Jurkat, Clone E6-1 (cell line): ENCODE results near the gene MAP7D3. TPM values are rescaled to one million over a fixed set of nuclear protein-coding genes. Genes with fewer than 3 reads are reported as not detected.
"Not testable (repeated sequence)": the region's sequence is repeated elsewhere in the genome, so short reads cannot be mapped to it uniquely, and the experiment has no call there.

Experiments
- DNase-seq: peaks from one replicate; pipeline ENCODE4 v3.0.0-alpha.2; 2011; ENCODE audit warnings: low read depth, low spot score
- H3K4me3 ChIP-seq: 2 replicates; pipeline ENCODE4 v1.5.1; 2011; ENCODE audit warnings: mild to moderate bottlenecking, low read length, control low read depth, moderate library complexity
- polyA plus RNA-seq: library from polyadenylated mRNA; unstranded; fragments of >200 nt; gene quantifications from one replicate; pipeline ENCODE4 v1.2.1, GENCODE V29; 2012; ENCODE audit warnings: missing spikeins; ENCODE audit not compliant: insufficient read length, insufficient read depth

Gene MAP7D3
- 22.9 TPM for polyA plus RNA-seq

DNA sequence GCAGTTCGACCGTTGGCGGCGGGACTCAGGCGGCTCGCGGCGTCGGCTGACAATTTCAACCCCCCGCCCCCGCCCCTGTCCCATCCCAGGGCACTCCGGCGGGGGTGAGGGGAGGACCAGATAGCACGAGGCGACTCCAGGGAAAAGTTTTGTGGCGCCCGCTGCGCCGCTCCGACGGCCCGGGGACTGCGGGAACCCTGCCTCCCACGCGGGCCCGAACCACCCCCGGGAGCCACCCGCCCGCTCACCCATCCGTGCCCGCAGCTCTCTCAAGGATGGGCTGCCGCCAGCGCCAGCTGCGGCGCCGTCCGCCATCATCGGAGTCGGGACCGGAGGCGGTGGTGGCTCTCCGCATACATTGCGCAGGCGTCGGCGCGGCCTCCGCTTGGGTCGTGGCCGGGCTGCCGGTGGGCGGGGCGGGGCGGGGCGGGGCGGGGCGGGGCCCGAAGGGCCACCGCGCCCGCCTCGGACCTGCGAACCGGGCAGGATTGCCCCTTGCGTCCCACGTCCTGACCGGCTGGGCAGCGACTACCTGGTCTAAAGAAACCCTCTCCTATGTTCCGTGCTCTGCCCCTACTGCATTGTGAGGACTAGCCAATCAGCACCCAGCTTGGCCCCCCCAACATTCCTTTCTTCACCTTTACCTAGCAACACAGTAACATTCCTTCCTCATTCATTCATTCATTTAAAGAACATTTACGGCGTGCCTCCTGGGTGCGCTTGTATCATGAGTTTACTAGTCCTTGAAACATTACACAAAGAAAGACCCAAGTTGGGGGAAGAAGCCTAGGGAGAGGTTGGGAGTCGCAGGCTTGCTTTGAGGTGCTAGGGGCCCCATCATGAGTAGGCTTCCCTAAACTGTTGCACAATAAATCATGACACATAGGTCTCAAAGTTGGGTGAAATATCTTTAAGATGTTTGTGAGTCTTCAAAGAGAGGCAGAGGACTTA is at the start of gene MAP7D3:
Gene MAP7D3 (minus strand): TSS at position 360 of the 951 bp plus-strand sequence. CDS start 42 bp downstream, at position 318.
- peak; percentile 45 for DNase-seq

GRCh38 chrX:136300721-136301120 is 49.5 kb upstream of the MAP7D3 start, which contains the start of gene ADGRG4:
Gene ADGRG4, plus strand, starts transcription at chrX:136300963. Its CDS starts 7,815 bp downstream, at chrX:136308778.
- not testable (repeated sequence) for DNase-seq, H3K4me3 ChIP-seq

More for the DNA sequence above, at the start of gene MAP7D3:
- peak within 1 kb of the TSS; percentile 62 for H3K4me3 ChIP-seq

- H3K4me3 ChIP-seq: no peak overlapping the region
- no peak for DNase-seq
Observed at GRCh38 chrX:136295380-136295779, 44.2 kb upstream of the MAP7D3 start.

DNA sequence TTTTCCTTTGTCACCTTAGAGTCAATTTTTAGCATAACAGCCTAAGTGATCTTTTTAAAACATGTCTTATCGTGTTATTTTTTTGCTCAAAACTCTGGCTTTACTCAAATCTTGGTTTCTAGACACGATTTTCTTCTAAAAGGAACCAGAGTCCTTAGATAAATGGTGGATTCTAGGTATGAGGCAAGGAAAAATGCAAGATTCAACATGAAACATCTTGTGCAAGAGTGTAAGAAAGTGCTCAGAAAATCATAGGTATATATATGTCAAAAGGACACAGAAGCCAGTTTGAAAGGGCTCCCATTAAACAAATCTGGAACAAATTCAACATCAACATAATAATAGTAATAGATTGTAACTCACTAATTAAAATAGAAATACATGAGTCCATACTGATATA is 41.5 kb upstream of the MAP7D3 start:
- no peak overlapping the region for H3K4me3 ChIP-seq
- no peak for DNase-seq

DNA sequence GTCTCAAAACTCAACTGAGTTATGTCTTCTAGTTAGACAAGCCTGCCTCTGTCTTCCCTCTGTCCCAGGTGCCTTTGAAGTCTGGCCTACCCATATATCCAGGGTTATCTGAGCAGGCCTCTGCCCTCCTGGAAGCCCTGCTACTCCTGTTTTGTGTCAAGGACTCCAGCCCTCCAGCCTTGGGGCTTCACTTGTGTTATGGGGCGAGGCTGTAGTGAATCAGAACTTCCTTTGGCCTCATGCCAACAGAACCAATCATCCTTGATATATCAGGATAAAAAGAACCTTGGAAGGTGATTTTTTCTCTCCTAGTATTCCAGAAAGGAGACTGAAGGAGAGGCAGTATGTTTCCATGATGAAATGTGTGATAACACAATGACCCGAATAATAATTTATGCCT is 40.6 kb upstream of the MAP7D3 start:
- DNase-seq: no peak
- no peak overlapping the region for H3K4me3 ChIP-seq

DNA sequence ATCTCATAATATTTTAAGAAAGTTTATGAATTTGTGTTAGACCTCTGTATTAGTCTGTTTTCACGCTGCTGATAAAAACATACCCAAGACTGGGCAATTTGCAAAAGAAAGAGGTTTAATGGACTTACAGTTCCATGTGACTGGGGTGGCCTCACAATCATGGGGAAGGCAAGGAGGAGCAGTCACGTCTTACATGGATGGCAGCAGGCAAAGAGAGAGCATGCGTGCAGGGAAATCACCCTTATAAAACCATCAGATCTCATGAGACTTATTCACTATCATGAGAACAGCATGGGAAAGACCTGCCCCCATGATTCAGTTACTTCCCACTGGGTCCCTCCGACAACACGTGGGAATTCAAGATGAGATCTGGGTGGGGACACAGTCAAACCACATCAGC is 35.2 kb upstream of the MAP7D3 start:
- DNase-seq, H3K4me3 ChIP-seq: not testable (repeated sequence)

DNA sequence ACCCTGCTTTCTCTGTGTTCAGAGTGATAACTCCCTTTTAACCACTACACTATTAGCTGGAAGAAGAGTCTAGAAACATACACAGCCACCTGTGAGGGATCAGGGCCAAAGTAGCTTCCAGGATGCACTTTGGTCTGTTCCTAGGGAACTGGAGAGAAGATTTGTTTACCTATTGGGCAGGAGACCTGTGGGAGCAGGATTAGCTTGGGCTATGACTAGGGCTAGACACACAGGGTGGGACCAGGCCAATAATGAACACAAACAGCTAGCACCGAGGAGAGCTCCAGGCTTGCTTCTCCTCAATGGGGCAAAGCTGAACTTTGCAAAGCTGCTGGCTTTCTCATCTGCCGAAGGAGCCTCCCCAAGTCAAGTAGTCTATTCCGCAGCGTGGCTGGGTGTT is 24.4 kb upstream of the MAP7D3 start:
- no peak for DNase-seq
- H3K4me3 ChIP-seq: no peak overlapping the region

- DNase-seq: no peak
- H3K4me3 ChIP-seq: no peak overlapping the region
Observed at GRCh38 chrX:136273986-136274385, 22.8 kb upstream of the MAP7D3 start.

- no peak for DNase-seq
- H3K4me3 ChIP-seq: no peak overlapping the region
Observed at GRCh38 chrX:136272325-136272724, 21.1 kb upstream of the MAP7D3 start.

- no peak for DNase-seq
Observed at GRCh38 chrX:136271300-136271699, 20.1 kb upstream of the MAP7D3 start.

DNA sequence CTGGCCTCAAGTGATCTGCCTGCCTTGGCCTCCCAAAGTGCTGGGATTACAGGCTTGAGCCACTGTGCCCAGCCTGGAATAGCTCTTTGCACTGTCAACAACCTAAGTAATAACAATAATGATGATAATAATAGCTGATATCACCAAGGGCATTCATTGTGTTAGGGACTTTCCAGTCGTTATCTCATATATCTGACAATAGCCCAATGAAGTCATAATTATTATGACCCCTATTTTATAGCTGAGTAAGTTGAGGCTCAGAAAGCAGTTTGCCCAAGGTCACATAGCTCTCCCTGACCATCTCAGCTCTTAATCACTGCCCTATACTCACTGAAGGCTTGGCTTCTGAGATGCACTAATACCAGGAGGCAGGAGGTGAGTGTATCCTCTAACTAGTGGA is 18.7 kb upstream of the MAP7D3 start:
- no peak overlapping the region for H3K4me3 ChIP-seq
- DNase-seq: no peak

More at GRCh38 chrX:136271300-136271699, 20.1 kb upstream of the MAP7D3 start:
- no peak overlapping the region for H3K4me3 ChIP-seq

GRCh38 chrX:136268051-136269048 is 17.1 kb upstream of the MAP7D3 start:
- peak; percentile 41 for DNase-seq
- H3K4me3 ChIP-seq: no peak overlapping the region

DNA sequence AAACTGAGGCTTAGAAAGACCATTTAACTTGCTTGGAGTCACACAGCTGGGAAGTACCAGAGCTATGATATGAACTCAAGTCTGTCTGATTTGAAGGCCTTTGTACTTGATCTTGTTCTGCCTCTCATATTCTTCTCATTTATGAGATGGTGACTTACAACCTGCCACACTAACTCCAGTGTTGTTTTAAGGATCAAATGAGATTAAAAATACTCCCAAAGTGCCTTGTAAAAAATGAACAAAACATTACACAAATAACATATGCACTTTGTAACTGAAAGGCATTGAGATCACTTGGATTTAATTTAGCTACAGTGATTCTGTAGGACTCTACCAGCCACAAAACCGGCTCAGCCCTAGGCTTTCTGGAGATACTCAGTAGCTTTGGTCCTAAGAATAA is 15.6 kb upstream of the MAP7D3 start:
- no peak for DNase-seq
- no peak overlapping the region for H3K4me3 ChIP-seq

- DNase-seq: no peak
Observed at GRCh38 chrX:136262812-136263315, 11.7 kb upstream of the MAP7D3 start.

DNA sequence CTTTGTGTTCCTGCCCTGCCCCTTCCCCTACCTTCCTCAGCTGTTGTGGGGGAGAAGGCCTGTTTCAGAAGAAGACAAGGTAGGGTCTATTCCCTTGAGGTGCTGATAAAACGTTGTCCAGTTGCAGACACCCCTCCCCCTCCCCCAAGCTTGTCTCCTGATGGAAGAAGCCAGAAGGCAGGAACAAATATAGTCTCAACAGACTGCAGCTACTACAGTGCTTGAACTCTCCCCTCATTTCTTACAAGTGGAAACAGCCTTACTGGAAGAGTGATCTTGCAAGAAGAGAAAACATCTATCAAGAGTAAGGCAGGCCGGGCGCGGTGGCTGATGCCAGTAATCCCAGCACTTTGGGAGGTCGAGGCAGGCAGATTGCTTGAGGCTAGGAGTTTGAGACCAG is 11.0 kb upstream of the MAP7D3 start:
- no peak for DNase-seq
- no peak overlapping the region for H3K4me3 ChIP-seq

More at GRCh38 chrX:136262812-136263315, 11.7 kb upstream of the MAP7D3 start:
- H3K4me3 ChIP-seq: no peak overlapping the region

GRCh38 chrX:136261321-136261720 is 10.1 kb upstream of the MAP7D3 start:
- no peak overlapping the region for H3K4me3 ChIP-seq

GRCh38 chrX:136260776-136261175 is 9.6 kb upstream of the MAP7D3 start:
- H3K4me3 ChIP-seq: no peak overlapping the region
- no peak for DNase-seq

More at GRCh38 chrX:136261321-136261720, 10.1 kb upstream of the MAP7D3 start:
- DNase-seq: no peak

DNA sequence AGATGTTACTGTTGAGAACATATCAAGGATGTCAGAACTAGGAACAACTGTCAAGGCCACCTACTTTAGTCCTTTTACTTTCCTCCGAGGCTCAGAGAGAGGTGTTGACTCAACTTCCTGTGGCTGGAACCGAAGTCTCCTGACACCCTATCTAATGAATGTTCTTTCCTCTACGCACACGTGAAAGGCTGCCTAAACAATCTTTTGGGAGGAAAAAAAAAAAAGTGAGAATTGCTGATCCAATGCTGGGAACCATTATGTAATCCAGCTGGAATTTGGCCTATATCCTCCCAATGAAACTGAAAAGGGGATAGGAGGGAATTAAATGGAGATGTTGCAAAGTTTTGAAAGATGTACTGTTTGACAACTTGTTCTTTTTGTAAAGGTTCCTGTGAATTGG is 8.3 kb upstream of the MAP7D3 start:
- no peak overlapping the region for H3K4me3 ChIP-seq
- no peak for DNase-seq

DNA sequence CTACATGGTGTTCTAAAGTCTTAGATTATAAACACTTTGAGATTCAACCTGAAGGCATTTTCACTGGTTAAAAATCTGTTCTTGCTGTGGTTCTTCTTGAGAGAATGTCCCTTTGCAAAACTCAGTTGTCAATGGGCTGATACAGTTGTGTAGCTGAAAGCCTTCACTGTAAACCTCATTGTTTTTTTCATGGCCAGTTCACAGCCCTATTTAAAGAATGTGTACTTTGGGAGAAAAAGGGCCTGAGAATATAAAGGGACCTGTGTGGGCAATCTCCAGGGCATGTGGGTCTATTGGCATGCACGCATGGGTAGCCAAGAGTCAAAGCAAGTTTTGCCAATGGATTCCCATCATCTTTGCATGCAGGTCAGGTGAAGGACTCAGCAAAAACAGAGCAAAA is 7.8 kb upstream of the MAP7D3 start:
- no peak overlapping the region for H3K4me3 ChIP-seq

More for the DNA sequence above, 7.8 kb upstream of the MAP7D3 start:
- DNase-seq: no peak
